Chondrocyte (in vitro differentiated cells): Measurements from ENCODE around the gene RRP12. TPM values are rescaled to one million over a fixed set of nuclear protein-coding genes. Genes with fewer than 3 reads are reported as not detected.

Experiments
- DNase-seq: peaks from one replicate; pipeline ENCODE4 v3.0.0; 2021; ENCODE audit warnings: mixed read lengths, low spot score
- H3K27ac Mint-ChIP-seq: one replicate; pipeline ENCODE4 v1.8.0; 2021; ENCODE audit warnings: mild to moderate bottlenecking, moderate library complexity, mixed read lengths; ENCODE audit not compliant: unreplicated experiment
- H3K27me3 Mint-ChIP-seq: 2 replicates; pipeline ENCODE4 v1.8.0; 2021; ENCODE audit warnings: low read depth, mixed read lengths
- H3K36me3 Mint-ChIP-seq: 2 replicates; pipeline ENCODE4 v1.8.0; 2021; ENCODE audit warnings: low read depth, mixed read lengths
- H3K4me1 Mint-ChIP-seq: 2 replicates; pipeline ENCODE4 v1.8.0; 2021; ENCODE audit warnings: low read depth, mild to moderate bottlenecking, mixed read lengths
- H3K4me3 Mint-ChIP-seq: one replicate; pipeline ENCODE4 v1.8.0; 2021; ENCODE audit warnings: mild to moderate bottlenecking, moderate library complexity, mixed read lengths; ENCODE audit not compliant: unreplicated experiment
- H3K9me3 Mint-ChIP-seq: 2 replicates; pipeline ENCODE4 v1.8.0; 2021; ENCODE audit warnings: low read depth, mixed read lengths
- total RNA-seq: library from RNA; stranded (reverse); gene quantifications from 3 replicates; pipeline ENCODE4 v1.2.1, GENCODE V29; 2021
- TF ChIP-seq, protein P1 (sequence below): fragments of 200-600 bp; sonication (generic); IDR thresholded peaks from 2 replicates; pipeline ENCODE4 v1.5.0; 2021; ENCODE audit warnings: antibody characterized with exemption, mild to moderate bottlenecking, moderate library complexity

Gene RRP12
- total RNA-seq, 1 donor from 2014 or later = 22.1 TPM

GRCh38 chr10:97338041-97338440 lies 63.1 kb downstream of the RRP12 start:
- TF ChIP-seq, protein P1, sequence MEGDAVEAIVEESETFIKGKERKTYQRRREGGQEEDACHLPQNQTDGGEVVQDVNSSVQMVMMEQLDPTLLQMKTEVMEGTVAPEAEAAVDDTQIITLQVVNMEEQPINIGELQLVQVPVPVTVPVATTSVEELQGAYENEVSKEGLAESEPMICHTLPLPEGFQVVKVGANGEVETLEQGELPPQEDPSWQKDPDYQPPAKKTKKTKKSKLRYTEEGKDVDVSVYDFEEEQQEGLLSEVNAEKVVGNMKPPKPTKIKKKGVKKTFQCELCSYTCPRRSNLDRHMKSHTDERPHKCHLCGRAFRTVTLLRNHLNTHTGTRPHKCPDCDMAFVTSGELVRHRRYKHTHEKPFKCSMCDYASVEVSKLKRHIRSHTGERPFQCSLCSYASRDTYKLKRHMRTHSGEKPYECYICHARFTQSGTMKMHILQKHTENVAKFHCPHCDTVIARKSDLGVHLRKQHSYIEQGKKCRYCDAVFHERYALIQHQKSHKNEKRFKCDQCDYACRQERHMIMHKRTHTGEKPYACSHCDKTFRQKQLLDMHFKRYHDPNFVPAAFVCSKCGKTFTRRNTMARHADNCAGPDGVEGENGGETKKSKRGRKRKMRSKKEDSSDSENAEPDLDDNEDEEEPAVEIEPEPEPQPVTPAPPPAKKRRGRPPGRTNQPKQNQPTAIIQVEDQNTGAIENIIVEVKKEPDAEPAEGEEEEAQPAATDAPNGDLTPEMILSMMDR = no peak
- Mint-ChIP-seq H3K27ac (no peak overlapping the region), H3K27me3 (peaks cover 23% of the 10 kb centered on the region), H3K9me3 (no peaks in the 10 kb centered on the region), H3K36me3 (no peaks in the 10 kb centered on the region), H3K4me3 (no peak overlapping the region), H3K4me1 (peaks cover 21% of the 10 kb centered on the region)
- DNase-seq = no peak

DNA sequence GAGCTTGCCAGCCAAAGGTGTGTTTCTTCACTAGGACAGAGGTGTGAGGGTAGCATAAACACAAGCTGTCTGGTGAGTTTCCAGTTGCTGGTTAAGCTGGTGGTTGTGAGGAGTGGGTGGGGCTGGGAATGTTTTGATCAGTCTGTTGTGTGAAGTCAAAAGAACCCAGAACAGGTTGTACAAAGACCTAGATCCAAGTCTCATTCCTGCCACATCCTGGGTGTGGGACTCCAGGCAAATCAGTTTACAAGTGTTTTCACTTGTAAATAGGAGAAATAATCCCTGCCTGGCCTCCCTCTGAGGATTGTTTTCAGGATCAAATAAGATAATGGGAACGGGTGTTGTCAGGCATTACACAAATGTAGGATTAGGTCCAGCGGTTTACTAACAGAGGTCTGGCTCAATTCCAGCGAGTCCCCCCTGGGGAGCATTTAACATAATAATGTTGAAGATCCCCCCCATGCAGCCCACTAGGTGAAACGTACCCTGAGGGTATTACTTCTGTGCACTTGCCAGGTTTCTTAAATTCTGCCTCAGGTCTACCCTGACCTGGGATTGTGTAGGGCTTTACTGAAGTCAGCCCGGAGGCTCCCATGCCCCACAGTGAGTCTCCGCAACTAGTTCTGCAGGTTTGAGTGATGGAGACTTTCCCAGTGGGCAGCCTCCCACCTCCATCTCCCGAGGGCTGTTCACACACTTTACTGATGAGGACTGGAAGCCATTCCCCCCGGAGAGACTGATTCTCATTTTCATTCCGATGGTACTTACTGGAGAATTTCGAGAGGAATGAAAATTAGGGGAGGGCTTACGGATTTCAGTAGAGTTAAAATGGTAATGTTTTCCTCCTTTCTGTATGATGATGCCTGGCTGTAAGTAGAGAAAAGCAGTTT lies 64.0 kb downstream of the RRP12 start:
- H3K4me3 Mint-ChIP-seq = no peak overlapping the region
- no peaks in the 10 kb centered on the region for H3K9me3 Mint-ChIP-seq
- no peak for DNase-seq
- peaks cover 23% of the 10 kb centered on the region for H3K27me3 Mint-ChIP-seq
- TF ChIP-seq, protein P1 = no peak
- no peak overlapping the region for H3K27ac Mint-ChIP-seq
- H3K36me3 Mint-ChIP-seq = no peaks in the 10 kb centered on the region
- peaks cover 29% of the 10 kb centered on the region for H3K4me1 Mint-ChIP-seq

DNA sequence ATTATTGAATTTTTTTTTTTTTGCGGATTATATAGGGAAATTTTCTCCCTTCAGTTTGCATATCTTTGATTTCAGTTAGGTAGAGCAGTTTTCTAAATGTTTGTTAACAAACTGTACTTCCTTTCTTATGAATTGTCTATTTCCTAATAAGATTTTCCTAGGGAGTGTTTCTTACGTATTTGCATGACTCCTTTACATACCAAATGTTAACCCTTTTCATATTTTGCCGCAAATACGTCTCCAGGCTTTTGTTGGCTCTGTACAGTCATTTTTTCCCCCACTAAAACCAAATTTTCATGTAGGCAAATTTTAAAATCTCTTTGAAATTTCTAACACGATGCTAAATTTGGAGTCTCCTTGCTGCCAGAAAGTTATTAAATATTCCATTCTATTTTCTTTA lies 64.7 kb downstream of the RRP12 start:
- no peaks in the 10 kb centered on the region for H3K9me3 Mint-ChIP-seq
- peaks cover 34% of the 10 kb centered on the region for H3K4me1 Mint-ChIP-seq
- peaks cover 21% of the 10 kb centered on the region for H3K27me3 Mint-ChIP-seq
- no peaks in the 10 kb centered on the region for H3K36me3 Mint-ChIP-seq
- no peak overlapping the region for H3K4me3 Mint-ChIP-seq
- no peak for DNase-seq
- TF ChIP-seq, protein P1 = no peak
- H3K27ac Mint-ChIP-seq = no peak overlapping the region

- Mint-ChIP-seq H3K36me3 (no peaks in the 10 kb centered on the region), H3K4me1 (peaks cover 38% of the 10 kb centered on the region), H3K27ac (no peak overlapping the region), H3K27me3 (peaks cover 21% of the 10 kb centered on the region), H3K9me3 (no peaks in the 10 kb centered on the region), H3K4me3 (no peak overlapping the region)
- no peak for DNase-seq
- TF ChIP-seq, protein P1 = no peak
Measured at GRCh38 chr10:97336006-97336405, 65.1 kb downstream of the RRP12 start.

- TF ChIP-seq, protein P1 = no peak
- H3K4me1 Mint-ChIP-seq = peaks cover 38% of the 10 kb centered on the region
- H3K36me3 Mint-ChIP-seq = no peaks in the 10 kb centered on the region
- H3K27me3 Mint-ChIP-seq = peaks cover 21% of the 10 kb centered on the region
- H3K27ac Mint-ChIP-seq = no peak overlapping the region
- H3K9me3 Mint-ChIP-seq = no peaks in the 10 kb centered on the region
- peak overlapping the region; percentile 73 for H3K4me3 Mint-ChIP-seq
- DNase-seq = no peak
Measured at GRCh38 chr10:97335188-97335619, 65.9 kb downstream of the RRP12 start.
